ENCODE data around the gene NDUFA6.

DNA sequence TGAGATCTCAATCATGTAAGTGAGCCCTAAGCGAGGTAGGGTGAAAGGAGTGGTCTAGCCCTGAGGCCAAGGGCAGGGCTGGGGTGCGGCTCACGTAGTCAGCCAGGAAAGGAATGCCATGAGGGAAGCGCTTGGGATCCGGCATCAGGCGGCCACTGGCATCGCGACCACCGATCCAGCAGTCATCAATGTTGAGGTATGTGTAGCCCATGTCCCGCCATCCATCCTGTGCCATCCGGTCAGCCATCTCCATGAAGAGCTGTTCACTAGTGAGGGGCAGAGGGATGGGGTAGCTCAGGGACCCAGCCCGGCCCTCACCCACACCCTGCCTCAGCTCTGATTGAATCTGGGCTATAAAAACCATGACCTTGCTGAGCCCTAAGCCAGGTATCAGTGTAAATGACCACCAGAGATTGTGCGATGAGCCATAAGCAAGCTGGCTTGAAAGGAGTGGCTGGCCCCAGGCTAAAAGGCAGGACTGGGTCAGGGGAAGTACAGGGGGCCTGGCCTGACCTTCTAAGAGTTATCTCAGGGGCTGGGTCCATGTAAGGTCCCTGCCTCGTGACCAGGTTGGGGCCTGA is 22.8 kb downstream of the NDUFA6 start:
- TF ChIP-seq GATA2 (IDR thresholded peaks at IDR 0.05; ENCODE audit: low read depth, low read length) (no peak), GATA3 (IDR thresholded peaks at IDR 0.05; ENCODE audit: low read depth, low read length) (no peak)
